ENCODE results near the gene FAM83B. TPM values are rescaled to one million over a fixed set of nuclear protein-coding genes. Genes with fewer than 3 reads are reported as not detected.
"Not testable (repeated sequence)": the region's sequence is repeated elsewhere in the genome, so short reads cannot be mapped to it uniquely, and the experiment has no call there.

Gene FAM83B
- total RNA-seq, 1 experiment from 2014 or later, result 13.0 TPM

- no peak for DNase-seq (ENCODE audit: low spot score)
These were observed 51.1 kb downstream of the FAM83B start for GRCh38 chr6:54897462-54898189.

- no peak for DNase-seq (ENCODE audit: low spot score)
These were observed 52.2 kb downstream of the FAM83B start for GRCh38 chr6:54898767-54899166.

- DNase-seq (ENCODE audit: low spot score), result no peak
These were observed 52.9 kb downstream of the FAM83B start for GRCh38 chr6:54899442-54899841.

- DNase-seq (ENCODE audit: low spot score), result no peak
These were observed 53.4 kb downstream of the FAM83B start for GRCh38 chr6:54899986-54900385.

GRCh38 chr6:54900666-54901065 is 54.1 kb downstream of the FAM83B start:
- DNase-seq (ENCODE audit: low spot score), result no peak

GRCh38 chr6:54903884-54904283 is 57.3 kb downstream of the FAM83B start:
- no peak for DNase-seq (ENCODE audit: low spot score)

- DNase-seq (ENCODE audit: low spot score), result no peak
These were observed 60.8 kb downstream of the FAM83B start for GRCh38 chr6:54907355-54907754.

GRCh38 chr6:54909184-54909583 is 62.6 kb downstream of the FAM83B start:
- DNase-seq (ENCODE audit: low spot score), result no peak

- DNase-seq (ENCODE audit: low spot score), result no peak
These were observed 63.9 kb downstream of the FAM83B start for GRCh38 chr6:54910431-54910884.

- DNase-seq (ENCODE audit: low spot score), result no peak
These were observed 64.3 kb downstream of the FAM83B start for GRCh38 chr6:54910921-54911320.

GRCh38 chr6:54913211-54913610 is 66.6 kb downstream of the FAM83B start:
- DNase-seq (ENCODE audit: low spot score), result no peak

- DNase-seq (ENCODE audit: low spot score), result peak; percentile 57
These were observed 70.3 kb downstream of the FAM83B start for GRCh38 chr6:54916858-54917257.

- no peak for DNase-seq (ENCODE audit: low spot score)
These were observed 74.1 kb downstream of the FAM83B start for GRCh38 chr6:54920628-54921027.

GRCh38 chr6:54921891-54922290 is 75.3 kb downstream of the FAM83B start:
- DNase-seq (ENCODE audit: low spot score), result no peak

- no peak for DNase-seq (ENCODE audit: low spot score)
These were observed 82.8 kb downstream of the FAM83B start for GRCh38 chr6:54929245-54929909.

- no peak for DNase-seq (ENCODE audit: low spot score)
These were observed 86.1 kb downstream of the FAM83B start for GRCh38 chr6:54932622-54933021.

GRCh38 chr6:54935739-54936138 is 89.2 kb downstream of the FAM83B start:
- peak; percentile 68 for DNase-seq (ENCODE audit: low spot score)

GRCh38 chr6:54937371-54937770 is 90.8 kb downstream of the FAM83B start:
- DNase-seq (ENCODE audit: low spot score), result no peak

- no peak for DNase-seq (ENCODE audit: low spot score)
These were observed 111.1 kb downstream of the FAM83B start for GRCh38 chr6:54957698-54958097.

- no peak for DNase-seq (ENCODE audit: low spot score)
These were observed 111.9 kb downstream of the FAM83B start for GRCh38 chr6:54958446-54958845.

- no peak for DNase-seq (ENCODE audit: low spot score)
These were observed 113.2 kb downstream of the FAM83B start for GRCh38 chr6:54959820-54960219.

GRCh38 chr6:54961372-54961771 is 114.8 kb downstream of the FAM83B start:
- DNase-seq (ENCODE audit: low spot score), result not testable (repeated sequence)

- DNase-seq (ENCODE audit: low spot score), result peak; percentile 21
These were observed 123.8 kb downstream of the FAM83B start for GRCh38 chr6:54970337-54970736.
